K562 (cell line): ENCODE data around the gene LBP. TPM values are rescaled to one million over a fixed set of nuclear protein-coding genes. Genes with fewer than 3 reads are reported as not detected.
A peak's percentile ranks its signal among the peaks of the same experiment; 100 is the strongest.

Experiments used
- ESRRA ChIP-seq: fragments of 450-650 bp; IDR thresholded peaks from 2 replicates; pipeline ENCODE4 v1.6.1; 2014; ENCODE audit warnings: low read depth, mild to moderate bottlenecking, moderate library complexity, borderline replicate concordance
- HMGN3 ChIP-seq: IDR thresholded peaks from 2 replicates; pipeline ENCODE4 v1.6.1; 2011; ENCODE audit warnings: borderline replicate concordance, low read depth, mild to moderate bottlenecking, mixed read lengths, low read length; ENCODE audit not compliant: insufficient read length; ENCODE audit errors: extremely low read depth
- HMGXB4 ChIP-seq: sonication (generic); formaldehyde crosslinking; IDR thresholded peaks from 2 replicates; pipeline ENCODE4 v1.8.1; 2023; ENCODE audit warnings: mild to moderate bottlenecking, missing genetic modification reagents
- MAFK ChIP-seq: IDR thresholded peaks from 2 replicates; pipeline ENCODE4 v1.6.1; 2011; ENCODE audit warnings: low read length, improper control_type of control experiment
- MNT ChIP-seq, 2 experiments: fragments of 450-650 bp; conservative IDR thresholded peaks; 2 replicates each; pipeline ENCODE4 v1.6.1; 2017; ENCODE audit warnings: mild to moderate bottlenecking in 2 of 2, moderate library complexity in 2 of 2
- MTA2 ChIP-seq: fragments of 450-650 bp; IDR thresholded peaks from 2 replicates; pipeline ENCODE4 v1.6.1; 2016; ENCODE audit warnings: low read depth
- NBN ChIP-seq: fragments of 450-650 bp; IDR thresholded peaks from 2 replicates; pipeline ENCODE4 v1.6.1; 2016; ENCODE audit warnings: low read depth, mild to moderate bottlenecking
- NCOR1 ChIP-seq: fragments of 450-650 bp; IDR thresholded peaks from 2 replicates; pipeline ENCODE4 v1.6.1; 2016; ENCODE audit warnings: mild to moderate bottlenecking, moderate library complexity
- NFIC ChIP-seq: fragments of 450-650 bp; IDR thresholded peaks from 2 replicates; pipeline ENCODE4 v1.6.1; 2017; ENCODE audit warnings: mild to moderate bottlenecking, inconsistent platforms
- NR4A1 ChIP-seq, 2 experiments: fragments of 250-450 bp in 1 of 2; fragments of 450-650 bp in 1 of 2; sonication (Bioruptor Pico) in 1 of 2; IDR thresholded peaks; 2 replicates each; pipeline versions ENCODE4 v1.4.0 to v1.6.1; 2016 to 2020; ENCODE audit warnings: mild to moderate bottlenecking in 2 of 2, missing compliant biosample characterization in 1 of 2, missing genetic modification characterization in 1 of 2, moderate library complexity in 1 of 2
- PTRF ChIP-seq: fragments of 450-650 bp; IDR thresholded peaks from 2 replicates; pipeline ENCODE4 v1.6.1; 2016; ENCODE audit warnings: mild to moderate bottlenecking, missing genetic modification characterization, missing compliant biosample characterization
- PYGO2 ChIP-seq: fragments of 450-650 bp; IDR thresholded peaks from 2 replicates; pipeline ENCODE4 v1.6.1; 2016; ENCODE audit warnings: mild to moderate bottlenecking, missing genetic modification characterization, moderate library complexity, missing compliant biosample characterization
- RBM25 ChIP-seq: fragments of 200-400 bp; formaldehyde crosslinking; IDR thresholded peaks from 2 replicates; pipeline ENCODE4 v1.6.1; 2018; ENCODE audit warnings: low read length, low read depth, moderate library complexity; ENCODE audit not compliant: severe bottlenecking
- STAT5A ChIP-seq: IDR thresholded peaks from 2 replicates; pipeline ENCODE4 v1.6.1; 2012; ENCODE audit warnings: low read length, inconsistent platforms, borderline replicate concordance
- TAL1 ChIP-seq: fragments of 450-650 bp; IDR thresholded peaks from 2 replicates; pipeline ENCODE4 v1.6.1; 2016; ENCODE audit warnings: mild to moderate bottlenecking
- TEAD4 ChIP-seq, 2 experiments: sonication (generic) in 1 of 2; formaldehyde crosslinking in 1 of 2; IDR thresholded peaks; 2 replicates each; pipeline versions ENCODE4 v1.6.1 to v1.8.0; 2012 to 2022; ENCODE audit warnings: borderline replicate concordance in 1 of 2, inconsistent platforms in 1 of 2, low read length in 1 of 2, mild to moderate bottlenecking in 1 of 2, missing genetic modification reagents in 1 of 2
- THAP12 ChIP-seq: fragments of 250-450 bp; sonication (Bioruptor Pico); IDR thresholded peaks from 2 replicates; pipeline ENCODE4 v1.9.0; 2021; ENCODE audit warnings: mild to moderate bottlenecking, inconsistent platforms
- ZKSCAN1 ChIP-seq: fragments of 150-350 bp; IDR thresholded peaks from 2 replicates; pipeline ENCODE4 v1.6.1; 2016; ENCODE audit warnings: low read depth, low read length
- ZNF143 ChIP-seq: sonication (generic); formaldehyde crosslinking; IDR thresholded peaks from 2 replicates; pipeline ENCODE4 v1.9.0; 2022; ENCODE audit warnings: mild to moderate bottlenecking, missing genetic modification reagents
- ZNF175 ChIP-seq: fragments of 200-800 bp; sonication (Bioruptor generic); IDR thresholded peaks from 2 replicates; pipeline ENCODE4 v1.6.1; 2016; ENCODE audit warnings: low read depth, mild to moderate bottlenecking, missing genetic modification characterization, missing compliant biosample characterization
- polyA plus RNA-seq, 8 experiments: library from polyadenylated mRNA; depleted of rRNA in 4 of 8; stranded (reverse) in 5 of 8; unstranded in 3 of 8; fragments of >200 nt; fragmentation: Nextera tagmentation in 2 of 8; fragmentation: Illumina TruSeq in 1 of 8; extraction: Ambion mirVana in 2 of 8; extraction: Trizol in 1 of 8; gene quantifications; 2 replicates each; pipeline versions ENCODE4 v1.2.1 to v1.2.3, GENCODE V29; 2011 to 2014; ENCODE audit warnings: inconsistent platforms in 1 of 8, missing spikeins in 1 of 8
- total RNA-seq, 7 experiments: library from RNA; depleted of rRNA in 6 of 7; stranded (reverse); fragments of >200 nt in 6 of 7; fragmentation: Illumina TruSeq in 2 of 7; extraction: Trizol in 2 of 7; gene quantifications; 2 replicates each; pipeline versions ENCODE4 v1.2.1 to v1.2.3, GENCODE V29; 2011 to 2021; ENCODE audit warnings: low replicate concordance in 1 of 7
- TF ChIP-seq, protein P1 (sequence below): fragments of 450-650 bp; conservative IDR thresholded peaks from 2 replicates; pipeline ENCODE4 v1.6.1; 2016; ENCODE audit warnings: missing genetic modification characterization, low read depth, mild to moderate bottlenecking, missing compliant biosample characterization, moderate library complexity

The LBP gene
- total and polyA plus RNA-seq, 9 of the 15 experiments (the other 6 are each of a cell fraction or from before 2014, with no cell fraction given), result 0.06 to 0.31 (median 0.09) TPM; not detected in 3

GRCh38 chr20:38342713-38343310 lies 3.5 kb upstream of the LBP start (continued):
- TF ChIP-seq PYGO2 (tag) (no peak), ZNF175 (CRISPR knock-in tag) (no peak), NR4A1 (CRISPR knock-in tag; IDR thresholded peaks at IDR 0.05) (no peak), NR4A1 (tag; IDR thresholded peaks at IDR 0.05) (peak; percentile 48; the same call in 1 of the 2 replicates), HMGN3 (no peak), ESRRA (peak; percentile 48), RBM25 (peak; percentile 48), MAFK (no peak), TAL1 (peak; percentile 66), NFIC (0 out of 2 replicates have a peak, but pooled peaks have one; percentile 18), NBN (no peak), HMGXB4 (CRISPR knock-in tag) (no peak), NCOR1 (peak; percentile 48; the same call in 1 of the 2 replicates), MNT (conservative IDR thresholded peaks at IDR 0.05) (0 out of 4 replicates have a peak, but pooled peaks of 1 of the 2 experiments have one; percentile 16), THAP12 (CRISPR knock-in tag) (no peak), MTA2 (0 out of 2 replicates have a peak, but pooled peaks have one; percentile 19), ZKSCAN1 (no peak), ZNF143 (no peak), STAT5A (peak; percentile 37; the same call in 1 of the 2 replicates), TEAD4 (IDR thresholded peaks at IDR 0.05; ENCODE audit: low read length) (peak; percentile 60), TEAD4 (CRISPR knock-in tag; IDR thresholded peaks at IDR 0.05; ENCODE audit: borderline replicate concordance) (no peak), PTRF (tag) (no peak)
- TF ChIP-seq, protein P1, sequence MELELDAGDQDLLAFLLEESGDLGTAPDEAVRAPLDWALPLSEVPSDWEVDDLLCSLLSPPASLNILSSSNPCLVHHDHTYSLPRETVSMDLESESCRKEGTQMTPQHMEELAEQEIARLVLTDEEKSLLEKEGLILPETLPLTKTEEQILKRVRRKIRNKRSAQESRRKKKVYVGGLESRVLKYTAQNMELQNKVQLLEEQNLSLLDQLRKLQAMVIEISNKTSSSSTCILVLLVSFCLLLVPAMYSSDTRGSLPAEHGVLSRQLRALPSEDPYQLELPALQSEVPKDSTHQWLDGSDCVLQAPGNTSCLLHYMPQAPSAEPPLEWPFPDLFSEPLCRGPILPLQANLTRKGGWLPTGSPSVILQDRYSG (tag), result peak; percentile 50; the same call in 1 of the 2 replicates
